HL-60/S4 treated with phorbol 12-myristate 13-acetate at 8.2 ng/mL for 4 days and 3 days (cell line): Measurements from ENCODE around the gene RGS3.
"Not testable (repeated sequence)": the region's sequence is repeated elsewhere in the genome, so short reads cannot be mapped to it uniquely, and the experiment has no call there.

Experiments
- in situ Hi-C: fragments of 300-500 bp; cut with MboI; formaldehyde crosslinking; loops from 2 replicates; pipeline ENCODE4 v1.15.0; 2022; ENCODE audit warnings: low sequenced_read_pairs

Gene RGS3

DNA sequence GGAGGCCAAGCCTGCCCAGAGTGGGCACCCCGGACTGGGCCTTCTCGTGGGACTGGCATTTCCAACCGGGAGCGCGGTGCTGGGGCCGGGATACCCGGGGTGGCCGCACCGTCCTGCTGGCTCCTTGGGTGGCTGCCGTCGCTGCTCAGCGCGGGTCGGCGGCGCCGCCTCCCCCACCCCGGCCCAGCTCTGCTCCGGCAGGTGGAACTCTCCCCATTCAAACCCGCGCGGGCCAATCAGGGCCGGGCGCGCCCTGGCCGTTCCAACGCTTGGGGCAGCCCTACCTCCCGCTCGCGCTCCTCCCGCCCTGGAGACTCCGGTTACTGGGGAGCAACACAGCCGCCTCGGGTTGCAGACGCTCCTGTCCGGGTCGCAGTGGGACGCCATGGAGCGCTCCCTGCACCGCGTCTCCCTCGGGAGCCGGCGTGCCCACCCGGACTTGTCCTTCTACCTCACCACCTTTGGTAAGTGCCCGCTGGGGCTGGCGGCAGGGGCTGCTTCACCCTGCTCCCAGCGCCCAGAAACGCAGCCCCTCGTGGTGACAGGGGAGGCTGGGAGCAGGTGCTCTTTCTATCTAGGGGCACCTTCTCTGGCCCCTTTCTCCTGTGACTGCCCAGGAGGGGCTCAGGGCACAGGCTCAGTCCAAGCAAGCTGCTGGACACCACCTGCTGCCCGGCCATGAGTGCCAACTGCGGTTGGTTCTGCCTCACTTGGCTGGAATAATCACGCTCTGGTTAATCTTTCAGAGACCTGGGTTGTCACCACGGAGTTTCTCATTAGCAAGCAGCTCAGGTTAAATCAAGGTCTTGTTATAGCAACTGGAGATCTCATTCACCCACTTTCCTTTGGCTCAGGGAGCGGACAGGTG lies at the start of gene RGS3:
RGS3 (plus strand) TSS at position 310 of the 868 bp plus-strand sequence; CDS start at position 386, 76 bp downstream.
- in situ Hi-C loops: no loop called here

DNA sequence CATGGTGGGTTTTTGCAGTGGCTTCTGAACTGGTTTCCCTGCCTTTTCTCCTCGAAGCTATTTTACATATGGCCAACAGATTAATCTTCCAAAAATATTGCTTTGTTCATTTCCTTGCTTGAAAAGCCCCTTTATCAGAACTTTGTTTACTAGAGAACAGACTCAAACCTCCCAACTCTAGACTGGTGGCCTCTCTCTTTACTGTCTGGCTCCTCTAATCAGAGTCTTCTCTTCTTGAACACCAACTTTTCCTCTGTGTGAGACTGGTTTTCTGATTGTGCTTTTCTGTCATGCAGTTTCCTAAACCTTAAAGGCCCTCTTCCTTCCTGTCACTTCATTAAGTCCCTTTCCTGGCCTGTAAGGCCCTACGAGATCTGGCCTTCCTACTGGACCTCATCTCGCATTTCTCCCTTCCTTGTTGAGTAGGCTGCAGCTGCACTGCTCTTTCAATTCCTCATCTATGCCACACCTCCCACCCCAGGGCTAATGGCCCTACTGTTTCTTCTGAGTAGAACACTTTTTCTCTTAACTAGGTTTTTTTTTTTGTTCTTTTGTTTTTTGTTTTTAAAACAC lies 47.3 kb upstream of the RGS3 start:
- in situ Hi-C loops: no loop called here

DNA sequence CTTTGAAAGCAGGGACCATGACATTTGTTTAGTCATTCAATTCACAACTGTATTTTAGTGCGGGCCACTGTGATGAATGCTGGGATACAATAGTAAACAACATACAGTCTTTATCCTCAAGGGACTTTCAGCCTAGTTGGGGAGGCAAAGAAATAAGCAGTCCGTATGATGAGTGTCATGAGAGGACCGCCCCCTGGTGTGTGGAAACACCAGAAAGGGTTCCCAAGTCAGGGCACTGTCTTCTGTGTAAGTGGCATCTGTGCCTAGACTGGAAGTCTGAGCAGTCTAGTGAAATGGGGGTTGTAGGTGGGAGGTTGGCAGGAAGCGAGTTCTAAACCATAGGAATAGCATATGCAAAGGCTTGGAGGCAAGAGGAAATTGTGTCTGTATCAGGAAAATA lies 46.2 kb upstream of the RGS3 start:
- in situ Hi-C loops: no loop called here

DNA sequence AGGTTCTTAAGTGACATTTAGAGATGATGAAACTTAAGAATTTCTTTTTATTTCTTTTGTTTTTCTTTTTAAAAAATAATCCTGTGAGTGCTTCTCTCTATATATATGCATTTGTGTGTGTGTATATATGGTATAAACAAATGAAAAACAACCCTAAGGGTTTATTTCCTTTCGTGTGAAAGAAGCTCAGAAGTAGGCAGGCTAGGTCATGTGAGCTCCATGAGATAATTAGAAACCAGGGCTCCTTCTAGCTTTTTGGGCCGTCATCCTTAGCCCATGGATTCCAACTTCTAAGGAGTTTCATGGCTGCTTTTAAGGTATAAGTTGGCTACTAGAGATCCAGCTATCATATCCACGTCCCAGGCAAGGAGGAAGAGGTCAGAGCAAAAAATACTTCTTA lies 41.8 kb upstream of the RGS3 start:
- in situ Hi-C loops: no loop called here

DNA sequence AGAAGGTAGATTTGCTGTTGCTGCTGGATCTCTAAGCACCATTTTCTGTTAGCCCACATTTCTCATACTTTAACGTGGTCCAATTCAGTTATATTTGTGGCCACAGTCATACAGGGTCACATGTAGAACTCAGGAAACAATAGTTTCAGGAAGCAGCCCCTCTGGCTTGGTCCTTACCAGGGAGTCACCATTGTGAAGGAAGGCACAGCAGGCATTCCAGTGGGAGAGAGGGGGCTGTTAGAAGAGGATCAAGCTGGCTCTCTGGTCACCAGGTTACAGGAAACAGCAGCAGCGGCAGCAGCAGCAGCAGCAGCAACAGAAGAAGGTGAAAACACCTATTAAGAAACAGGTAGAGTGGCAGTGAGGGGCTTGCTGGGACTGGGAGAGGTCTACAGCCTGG lies 38.5 kb upstream of the RGS3 start:
- in situ Hi-C loops: no loop called here

DNA sequence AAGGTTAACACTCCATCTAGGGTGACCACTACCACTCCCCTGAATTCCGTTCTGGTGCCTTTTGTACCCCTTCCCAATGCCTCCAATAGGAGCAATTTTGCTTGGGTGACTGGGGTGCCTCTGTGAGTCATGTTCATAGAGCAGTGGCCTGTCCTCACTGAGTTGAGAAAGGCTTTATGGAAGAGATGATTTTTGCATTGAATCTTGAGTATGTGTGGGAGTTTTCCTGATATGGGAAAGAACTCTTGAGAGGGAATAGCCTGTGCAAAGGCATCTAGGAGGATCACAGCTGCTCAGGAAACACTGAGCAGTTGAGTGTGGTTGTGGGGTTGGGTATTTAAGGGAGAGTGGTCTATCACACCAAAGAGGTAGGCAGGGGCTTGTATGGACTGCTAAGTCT lies 36.8 kb upstream of the RGS3 start:
- in situ Hi-C loops: no loop called here

DNA sequence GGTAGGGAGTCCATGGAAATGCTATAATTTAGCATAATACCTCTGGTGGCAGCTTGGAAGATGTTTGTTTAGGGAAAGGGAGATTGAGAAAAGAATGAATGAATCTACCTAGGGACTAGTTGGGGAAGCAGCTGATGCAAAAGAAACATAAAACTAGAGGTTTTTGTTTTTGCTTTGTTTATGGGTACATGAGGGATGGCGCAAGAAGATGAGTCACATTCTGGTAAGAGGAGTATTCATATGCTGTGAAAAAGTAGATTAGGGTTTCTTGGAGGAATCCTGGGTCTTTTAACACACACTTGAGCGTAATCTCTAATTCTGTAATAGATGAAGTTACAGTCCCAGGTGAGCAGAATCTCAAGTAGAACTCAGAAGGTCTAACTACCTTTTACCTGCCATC lies 35.9 kb upstream of the RGS3 start:
- in situ Hi-C loops: no loop called here

DNA sequence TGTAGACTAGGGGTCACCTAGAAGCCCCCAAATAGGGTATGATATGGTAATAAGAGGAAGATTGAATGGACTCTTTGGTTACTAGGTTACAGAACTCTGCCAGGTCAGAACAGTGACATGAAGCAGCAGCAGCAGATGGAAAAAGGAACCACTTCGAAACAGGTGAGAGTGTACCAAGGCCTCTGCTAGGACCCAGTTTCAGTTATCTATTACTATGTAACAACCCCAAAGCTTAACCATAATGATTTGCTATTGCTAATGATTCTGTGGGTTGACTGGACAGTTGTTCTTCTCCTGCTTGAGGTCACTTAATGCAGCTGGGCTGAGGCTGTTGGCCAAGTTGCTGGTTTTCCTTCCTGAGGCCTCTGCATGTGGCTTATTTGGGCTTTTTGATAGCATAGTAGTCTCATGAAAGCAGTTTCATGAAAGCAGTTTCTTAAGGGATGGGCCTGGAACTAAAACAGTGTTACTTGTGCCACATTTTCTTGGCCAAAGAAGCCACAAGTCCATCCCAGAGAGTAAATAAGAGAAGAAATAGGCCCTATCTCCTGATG lies 35.4 kb upstream of the RGS3 start:
- in situ Hi-C loops: no loop called here

DNA sequence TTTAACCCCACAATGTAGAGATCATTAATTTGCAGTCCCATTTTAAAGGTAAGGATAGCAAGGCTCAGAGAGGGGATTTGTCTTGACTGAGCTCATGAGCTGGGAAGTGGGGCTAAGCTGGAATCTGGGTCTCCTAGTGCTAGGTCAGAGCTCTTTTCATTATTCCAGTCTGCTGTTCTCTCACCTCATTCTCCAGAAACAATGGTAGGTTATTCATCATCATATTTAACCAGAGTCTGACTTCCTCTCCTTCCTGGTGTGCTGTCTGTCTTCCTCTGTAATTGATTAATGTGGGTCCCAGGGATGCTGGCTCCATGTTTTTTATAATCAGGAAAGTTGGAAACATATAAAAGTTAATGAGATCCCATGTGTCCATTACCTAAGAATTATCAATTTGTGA lies 32.3 kb upstream of the RGS3 start:
- in situ Hi-C loops: no loop called here

DNA sequence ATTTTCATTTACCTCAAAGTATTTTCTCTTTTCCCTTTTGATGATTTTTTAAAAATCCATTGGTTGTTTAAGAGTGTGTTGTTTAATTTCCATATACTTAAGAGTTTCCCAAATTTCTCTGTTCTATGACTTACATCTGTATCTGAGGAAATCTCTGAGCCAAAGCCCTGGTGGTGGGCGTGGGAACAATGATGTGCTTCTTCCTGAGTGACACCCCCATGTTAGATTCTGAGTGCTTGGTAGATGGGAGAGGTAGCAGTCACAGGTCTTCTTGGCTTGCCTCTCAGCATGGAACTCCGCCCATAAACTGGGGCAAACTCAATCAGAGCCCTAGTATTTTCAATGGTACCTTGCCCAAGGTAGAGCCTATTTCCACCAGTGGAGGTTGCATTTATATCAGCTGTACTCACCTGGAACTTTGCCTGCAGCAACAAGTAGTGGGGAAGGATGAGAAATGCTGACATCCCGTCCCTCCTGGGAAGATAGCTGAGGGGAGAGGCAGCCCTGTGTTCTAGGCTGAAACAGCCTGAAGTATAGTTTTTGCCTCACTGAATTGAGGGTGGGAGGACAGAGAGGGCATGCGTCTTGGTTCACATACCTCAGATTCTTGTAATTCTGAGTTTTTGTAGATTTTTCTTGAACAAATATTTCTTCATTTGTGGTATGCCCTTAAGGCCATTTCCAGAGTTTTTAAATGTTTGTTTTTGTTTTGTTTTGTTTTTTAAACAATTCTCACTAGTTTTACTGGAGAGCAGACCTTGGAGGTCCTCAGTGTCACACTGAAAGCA lies 26.6 kb upstream of the RGS3 start:
- in situ Hi-C loops: no loop called here

DNA sequence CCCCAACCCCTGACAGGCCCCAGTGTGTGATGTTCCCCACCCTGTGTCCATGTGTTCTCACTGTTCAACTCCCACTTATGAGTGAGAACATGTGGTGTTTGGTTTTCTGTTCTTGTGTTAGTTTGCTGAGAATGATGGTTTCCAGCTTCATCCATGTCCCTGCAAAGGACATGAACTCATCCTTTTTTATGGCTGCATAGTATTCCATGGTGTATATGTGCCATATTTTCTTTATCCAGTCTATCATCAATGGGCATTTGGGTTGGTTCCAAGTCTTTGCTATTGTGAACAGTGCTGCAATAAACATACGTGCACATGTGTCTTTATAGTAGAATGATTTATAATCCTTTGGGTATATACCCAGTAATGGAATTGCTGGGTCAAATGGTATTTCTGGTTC lies 25.8 kb upstream of the RGS3 start:
- in situ Hi-C loops: not testable (repeated sequence)

DNA sequence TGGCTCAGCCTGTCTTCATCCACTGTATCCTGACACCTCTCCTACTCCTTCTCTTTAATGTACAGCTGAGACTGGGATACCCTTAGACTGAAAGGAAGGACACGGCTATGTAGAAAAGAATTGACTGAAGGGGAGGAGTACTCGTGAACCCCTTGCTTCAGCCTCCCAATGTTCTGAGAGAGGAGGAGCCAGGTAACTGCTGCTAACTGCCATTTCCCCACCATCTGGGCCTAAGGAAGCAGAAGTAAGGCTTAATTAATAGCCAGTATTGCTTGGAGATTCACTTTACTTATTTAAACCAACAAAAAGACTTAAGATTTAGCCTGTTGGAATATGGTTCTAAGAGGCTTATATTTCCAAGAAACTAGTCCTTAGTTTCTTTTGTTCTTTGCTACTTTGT lies 18.8 kb upstream of the RGS3 start:
- in situ Hi-C loops: loop anchor here (5.0 kb wide), 1 partner anchor 213 kb away; no protein-coding TSS in a partner anchor

DNA sequence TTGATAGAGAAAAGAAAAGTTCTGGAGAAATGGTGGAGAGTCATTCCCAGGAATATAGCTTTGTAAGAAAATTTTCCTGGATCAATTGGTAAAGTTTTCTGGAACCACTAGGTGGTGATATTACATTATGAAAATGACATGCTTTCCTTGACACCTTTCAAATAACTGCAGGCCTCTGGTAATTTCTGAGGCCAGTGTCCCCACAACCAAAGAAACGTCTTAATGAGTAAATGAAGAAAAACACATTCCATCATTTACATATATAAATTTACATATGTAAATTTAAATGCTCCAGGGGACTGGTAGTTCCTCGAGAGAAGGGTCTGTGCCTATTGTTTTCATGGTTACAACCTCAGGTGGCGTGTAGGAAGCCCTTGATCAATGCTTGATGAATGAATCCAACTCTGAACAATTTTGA lies 17.2 kb upstream of the RGS3 start:
- in situ Hi-C loops: loop anchor here (5.0 kb wide), 1 partner anchor 211 kb away; no protein-coding TSS in a partner anchor

DNA sequence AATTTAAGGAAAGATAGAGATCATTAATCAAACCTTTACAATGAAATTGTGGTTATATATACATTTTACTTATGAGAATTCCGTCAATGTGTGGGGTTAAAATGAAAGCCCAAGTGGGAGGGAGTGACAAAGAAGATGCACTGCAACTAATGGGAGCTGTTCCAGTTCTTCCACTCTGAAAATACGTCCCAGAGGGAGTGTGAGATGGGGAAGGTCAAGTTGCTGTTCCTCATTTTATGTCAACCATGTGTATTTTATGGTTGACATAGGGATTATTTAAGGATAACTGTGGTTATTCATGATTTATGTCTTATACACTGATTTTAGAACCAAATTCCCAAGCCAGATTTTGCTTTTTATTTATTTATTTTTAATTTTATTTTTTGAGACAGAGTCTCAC lies 14.2 kb upstream of the RGS3 start:
- in situ Hi-C loops: loop anchor here (5.0 kb wide), 1 partner anchor 208 kb away; no protein-coding TSS in a partner anchor

DNA sequence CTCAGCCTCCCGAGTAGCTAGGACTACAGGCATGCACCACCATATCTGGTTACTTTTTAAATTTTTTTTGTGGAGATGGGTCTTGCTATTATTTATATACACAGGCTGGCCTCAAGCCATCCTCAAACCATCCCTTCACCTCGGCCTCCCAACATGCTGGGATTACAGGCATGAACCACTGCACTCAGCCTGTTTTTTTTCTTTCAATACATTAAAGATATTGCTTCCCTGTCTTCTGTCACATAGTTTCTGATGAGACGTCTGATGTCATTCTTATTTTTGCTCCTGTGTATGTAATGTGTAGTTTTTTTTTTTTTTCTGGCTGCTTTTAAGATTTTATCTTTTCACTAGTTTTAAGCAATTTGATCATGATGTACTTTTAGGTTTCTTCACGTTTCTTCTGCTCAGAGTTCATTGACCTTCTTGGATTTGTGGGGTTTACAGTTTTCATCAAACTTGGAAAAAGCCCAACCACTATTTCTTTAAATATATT lies 11.4 kb upstream of the RGS3 start:
- in situ Hi-C loops: loop anchor here (10.0 kb wide), 1 partner anchor 143 kb away; no protein-coding TSS in a partner anchor

DNA sequence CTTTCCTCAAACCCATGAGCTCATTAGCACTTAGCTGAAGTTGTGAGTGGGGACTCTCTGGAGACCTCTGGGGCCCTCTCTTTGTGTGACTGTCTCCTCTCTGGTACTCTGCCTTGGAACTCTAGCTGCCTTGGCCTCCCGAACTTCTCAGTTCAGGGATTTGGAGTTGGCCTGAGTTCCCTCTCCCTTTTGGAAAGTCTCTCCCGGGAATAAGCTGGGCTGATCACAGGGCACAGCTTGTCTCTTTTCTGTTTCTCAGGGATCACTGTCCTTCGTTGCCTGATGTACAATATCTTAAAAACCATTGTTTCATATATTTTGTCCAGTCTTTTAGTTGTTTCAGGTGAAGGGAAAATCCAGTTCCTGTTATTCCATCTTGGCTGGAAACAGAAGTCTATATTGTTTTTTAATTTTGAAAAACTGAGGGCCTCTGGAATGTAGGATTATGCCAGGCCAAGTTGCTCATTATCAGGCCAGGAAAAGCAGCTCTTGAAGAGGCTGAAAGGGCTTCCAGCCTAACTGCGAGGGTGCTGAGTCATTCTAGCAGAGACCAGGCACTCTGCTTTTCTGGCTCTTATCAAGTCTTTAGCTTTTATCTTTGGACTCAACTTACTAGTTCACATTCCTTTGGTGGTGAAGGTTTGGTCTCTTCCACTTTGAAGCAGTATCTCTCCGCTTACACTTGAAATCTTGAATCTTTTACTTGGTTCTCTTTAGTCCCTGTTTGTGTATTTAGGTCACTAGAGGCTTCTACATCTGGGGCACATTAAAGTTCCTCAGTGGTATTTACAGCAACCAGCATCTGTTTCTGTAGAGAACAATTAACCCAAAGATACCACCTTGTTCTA lies 8.4 kb upstream of the RGS3 start:
- in situ Hi-C loops: loop anchor here (10.0 kb wide), 1 partner anchor 140 kb away; no protein-coding TSS in a partner anchor

DNA sequence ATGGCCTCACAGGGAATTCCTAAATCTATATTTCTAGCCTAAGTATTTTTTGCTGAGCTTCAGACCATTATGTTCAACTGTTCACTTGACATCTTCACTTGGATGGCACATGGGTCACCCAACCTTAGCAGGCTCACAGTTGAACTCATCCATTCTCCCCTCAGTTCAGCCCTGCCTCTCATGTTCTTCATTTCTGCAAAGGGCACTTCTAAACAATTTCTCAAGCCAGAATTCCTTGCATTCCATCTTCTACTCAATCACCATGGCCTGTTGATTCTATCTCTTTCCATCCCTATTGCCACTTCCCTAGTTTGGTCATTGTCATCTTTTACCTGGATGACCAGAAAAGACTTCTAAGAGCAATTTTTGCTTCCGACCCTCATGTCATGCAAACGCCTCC lies 7.3 kb upstream of the RGS3 start:
- in situ Hi-C loops: loop anchor here (10.0 kb wide), 1 partner anchor 139 kb away; no protein-coding TSS in a partner anchor

DNA sequence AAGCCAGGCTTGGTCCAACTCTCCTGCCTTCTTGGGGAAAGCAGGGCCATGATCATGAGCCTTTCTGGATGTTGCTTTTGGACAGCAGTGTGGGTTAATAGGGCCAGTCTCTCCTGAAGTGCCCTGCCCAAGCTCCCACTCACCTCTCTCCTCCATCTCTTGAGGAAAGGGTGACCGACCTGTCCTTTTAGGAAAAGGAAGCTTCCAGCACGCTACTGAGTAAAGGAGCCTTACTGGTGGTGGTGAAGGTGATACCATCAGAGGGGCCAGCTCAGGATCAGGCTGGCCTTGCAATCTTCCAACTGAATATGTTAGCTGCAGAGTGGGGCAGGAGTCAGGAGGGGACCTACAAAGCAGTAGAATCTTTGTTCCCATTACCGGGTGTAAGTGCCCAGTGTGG lies 2.2 kb upstream of the RGS3 start:
- in situ Hi-C loops: no loop called here

DNA sequence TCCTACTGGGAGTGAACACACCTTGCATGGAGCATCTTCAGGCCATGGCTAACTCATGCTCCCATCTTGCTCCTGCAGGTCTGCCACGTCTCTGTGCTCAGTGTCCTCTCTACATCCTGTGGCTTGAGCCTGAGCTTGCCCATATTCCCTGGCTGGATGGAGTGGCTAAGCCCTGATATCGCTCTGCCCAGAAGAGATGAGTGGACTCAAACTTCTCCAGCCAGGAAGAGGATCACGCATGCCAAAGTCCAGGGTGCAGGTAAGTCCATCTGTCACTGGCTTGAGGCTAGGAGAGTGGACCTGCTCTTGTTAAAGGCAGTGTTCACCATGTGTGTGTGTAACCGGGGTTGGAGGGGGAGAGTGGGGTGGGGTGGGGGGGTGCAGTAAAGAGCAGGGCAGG lies 1.6 kb upstream of the RGS3 start:
- in situ Hi-C loops: no loop called here

DNA sequence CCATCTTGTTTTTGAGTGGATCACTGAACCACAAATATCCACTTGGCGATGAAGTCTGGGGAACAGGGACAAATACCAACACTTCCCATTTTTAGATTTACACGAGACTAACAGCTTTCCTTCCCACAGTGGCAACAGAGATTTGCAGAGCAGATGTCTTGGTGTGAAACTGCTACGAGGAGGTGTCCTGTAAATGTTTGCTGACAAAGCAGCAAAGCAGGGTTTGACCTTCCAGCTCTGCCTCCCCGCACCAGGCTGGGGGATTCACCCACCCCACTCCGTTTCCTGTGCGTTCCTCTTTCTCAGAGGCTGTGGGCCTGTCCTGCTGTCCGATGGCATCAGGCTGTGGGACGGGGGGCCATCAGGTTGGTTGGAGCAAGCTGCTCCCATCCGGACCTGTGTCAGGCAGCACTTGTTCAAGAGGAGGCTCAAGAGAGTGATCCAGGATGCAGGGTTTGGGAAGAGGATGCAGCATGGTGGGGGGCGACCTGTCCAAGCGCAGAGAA lies 693 bp upstream of the RGS3 start:
- in situ Hi-C loops: no loop called here
